NT2/D1 (cell line): ENCODE measurements around the gene WBP2NL.

ENCODE experiments used
- DNase-seq: peaks from one replicate; pipeline ENCODE4 v3.0.0-alpha.2; 2011; ENCODE audit warnings: low read depth, low spot score
- H3K27me3 ChIP-seq: 2 replicates; pipeline ENCODE4 v1.6.0; 2011; ENCODE audit warnings: mild to moderate bottlenecking; ENCODE audit not compliant: insufficient read length, insufficient read depth
- H3K36me3 ChIP-seq: 2 replicates; pipeline ENCODE4 v1.6.1; 2011; ENCODE audit warnings: mild to moderate bottlenecking, low read length, mixed read lengths; ENCODE audit not compliant: insufficient read depth, insufficient read length
- H3K4me1 ChIP-seq: 2 replicates; pipeline ENCODE4 v1.5.1; 2011; ENCODE audit not compliant: insufficient read depth, insufficient read length
- H3K4me3 ChIP-seq: 2 replicates; pipeline ENCODE4 v1.5.1; 2011; ENCODE audit warnings: low read depth; ENCODE audit not compliant: insufficient read length
- H3K9ac ChIP-seq: 2 replicates; pipeline ENCODE4 v1.6.0; 2011; ENCODE audit warnings: low read depth; ENCODE audit not compliant: insufficient read length
- H3K9me3 ChIP-seq: 2 replicates; pipeline ENCODE4 v1.5.1; 2011; ENCODE audit warnings: mild to moderate bottlenecking, low read length; ENCODE audit not compliant: insufficient read depth
- SUZ12 ChIP-seq: IDR thresholded peaks from 2 replicates; pipeline ENCODE4 v1.6.1; 2011; ENCODE audit not compliant: insufficient read length, insufficient read depth; ENCODE audit errors: extremely low read depth
- YY1 ChIP-seq: IDR thresholded peaks from 2 replicates; pipeline ENCODE4 v1.6.1; 2011; ENCODE audit not compliant: insufficient read length, insufficient read depth
- ZNF274 ChIP-seq: IDR thresholded peaks from 2 replicates; pipeline ENCODE4 v1.6.1; 2011; ENCODE audit warnings: mild to moderate bottlenecking, low read depth, low read length

Gene WBP2NL

DNA sequence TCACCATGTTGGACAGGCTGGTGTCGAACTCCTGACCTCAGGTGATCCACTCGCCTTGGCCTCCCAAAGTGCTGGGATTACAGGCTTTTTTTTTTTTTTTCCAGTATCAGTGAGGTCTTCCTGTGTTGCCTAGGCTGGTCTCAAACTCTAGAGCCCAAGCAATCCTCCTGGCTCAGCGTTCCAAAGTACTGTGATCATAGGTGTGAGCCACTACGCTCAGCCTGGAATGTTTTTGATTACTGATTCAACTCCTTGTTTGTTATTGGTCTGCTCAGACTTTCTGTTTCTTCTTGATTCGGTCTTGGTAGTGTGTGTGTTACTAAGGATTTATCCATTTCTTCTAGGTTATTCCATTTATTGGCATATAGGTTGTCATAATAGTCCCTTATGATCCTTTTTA is 40.7 kb downstream of the WBP2NL start:
- no peak for DNase-seq
- Histone ChIP-seq H3K4me3 (no peak overlapping the region), H3K4me1 (no peaks in the 10 kb centered on the region), H3K9me3 (peaks cover 22% of the 10 kb centered on the region), H3K36me3 (no peaks in the 10 kb centered on the region), H3K9ac (no peak overlapping the region), H3K27me3 (no peaks in the 10 kb centered on the region)
- no peak for TF ChIP-seq SUZ12
- TF ChIP-seq YY1, result no peak

DNA sequence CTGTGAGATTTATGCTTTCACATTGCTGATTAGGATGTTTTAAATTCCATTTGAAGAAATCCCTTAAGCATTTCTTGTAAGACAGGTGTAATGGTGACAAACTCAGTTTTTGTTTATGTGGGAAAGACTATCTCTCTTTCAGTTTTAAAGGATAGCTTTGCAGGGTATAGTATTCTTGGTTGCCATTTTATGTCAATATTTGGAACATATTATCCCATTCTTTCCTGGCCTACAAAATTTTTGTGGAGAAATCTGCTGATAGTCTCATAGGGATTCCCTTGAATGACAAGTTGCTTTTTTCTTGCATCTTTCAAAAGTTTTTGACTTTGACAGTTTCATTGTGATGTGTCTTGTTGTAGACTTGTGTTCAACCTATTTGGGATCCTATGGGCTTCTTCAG is 43.2 kb downstream of the WBP2NL start:
- DNase-seq, result no peak
- Histone ChIP-seq H3K36me3 (no peaks in the 10 kb centered on the region), H3K4me1 (no peaks in the 10 kb centered on the region), H3K27me3 (no peaks in the 10 kb centered on the region), H3K4me3 (no peak overlapping the region), H3K9ac (no peak overlapping the region), H3K9me3 (peaks cover 18% of the 10 kb centered on the region)
- TF ChIP-seq YY1, result no peak
- TF ChIP-seq ZNF274, result no peak
- TF ChIP-seq SUZ12, result no peak

DNA sequence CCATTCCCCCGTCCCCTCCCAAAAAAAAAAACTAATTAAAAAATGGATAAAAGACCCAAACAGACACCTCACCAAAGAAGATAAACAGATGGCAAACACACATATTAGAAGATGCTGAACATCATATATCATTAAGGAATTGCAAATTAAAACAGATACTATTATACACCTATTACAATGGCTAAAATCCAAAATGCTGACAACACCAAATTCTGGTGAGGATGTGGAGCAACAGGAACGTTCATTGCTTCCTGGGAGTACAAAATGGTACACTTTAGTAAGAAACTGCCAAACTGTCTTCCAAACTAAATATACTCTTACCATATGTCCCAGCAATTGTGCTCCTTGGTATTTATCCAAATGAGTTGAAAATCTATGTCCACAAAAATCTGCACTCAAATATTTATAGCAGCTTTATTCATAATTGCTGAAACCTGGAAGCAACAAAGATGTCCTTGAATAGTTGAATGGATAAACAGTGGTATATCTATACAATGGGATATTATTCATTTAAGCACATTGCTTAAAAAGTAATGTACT is 52.1 kb downstream of the WBP2NL start:
- Histone ChIP-seq H3K4me1 (no peaks in the 10 kb centered on the region), H3K4me3 (no peak overlapping the region), H3K36me3 (no peaks in the 10 kb centered on the region), H3K9ac (no peak overlapping the region), H3K9me3 (no peaks in the 10 kb centered on the region), H3K27me3 (no peaks in the 10 kb centered on the region)
- DNase-seq, result no peak
- TF ChIP-seq SUZ12, result no peak
- no peak for TF ChIP-seq ZNF274
- no peak for TF ChIP-seq YY1

DNA sequence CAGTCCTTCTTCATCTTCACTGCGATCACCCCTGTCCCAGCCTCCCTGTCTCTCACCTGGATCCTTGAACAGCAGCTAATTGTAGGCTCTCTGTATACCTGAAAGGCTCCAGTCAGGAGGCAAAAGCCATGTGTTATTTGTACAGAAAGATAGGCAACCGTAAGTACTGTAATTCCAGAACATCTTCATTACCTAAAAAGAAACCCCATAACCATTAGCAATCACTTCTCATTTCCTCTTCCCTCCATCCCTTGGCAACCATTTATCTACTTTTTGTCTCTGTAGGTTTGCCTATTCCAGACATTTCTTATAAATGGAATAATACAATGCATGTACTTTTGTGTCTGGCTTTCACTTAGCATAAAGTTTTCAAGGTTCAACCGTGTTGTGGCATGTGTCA is 54.2 kb downstream of the WBP2NL start:
- H3K4me3 ChIP-seq, result no peak overlapping the region
- H3K27me3 ChIP-seq, result no peaks in the 10 kb centered on the region
- peaks cover 10% of the 10 kb centered on the region; the same call in 1 of the 2 replicates for H3K9me3 ChIP-seq
- H3K4me1 ChIP-seq, result no peaks in the 10 kb centered on the region
- H3K9ac ChIP-seq, result no peak overlapping the region
- no peak for DNase-seq
- no peak for TF ChIP-seq YY1
- no peak for TF ChIP-seq SUZ12
- no peak for TF ChIP-seq ZNF274
- H3K36me3 ChIP-seq, result no peaks in the 10 kb centered on the region

DNA sequence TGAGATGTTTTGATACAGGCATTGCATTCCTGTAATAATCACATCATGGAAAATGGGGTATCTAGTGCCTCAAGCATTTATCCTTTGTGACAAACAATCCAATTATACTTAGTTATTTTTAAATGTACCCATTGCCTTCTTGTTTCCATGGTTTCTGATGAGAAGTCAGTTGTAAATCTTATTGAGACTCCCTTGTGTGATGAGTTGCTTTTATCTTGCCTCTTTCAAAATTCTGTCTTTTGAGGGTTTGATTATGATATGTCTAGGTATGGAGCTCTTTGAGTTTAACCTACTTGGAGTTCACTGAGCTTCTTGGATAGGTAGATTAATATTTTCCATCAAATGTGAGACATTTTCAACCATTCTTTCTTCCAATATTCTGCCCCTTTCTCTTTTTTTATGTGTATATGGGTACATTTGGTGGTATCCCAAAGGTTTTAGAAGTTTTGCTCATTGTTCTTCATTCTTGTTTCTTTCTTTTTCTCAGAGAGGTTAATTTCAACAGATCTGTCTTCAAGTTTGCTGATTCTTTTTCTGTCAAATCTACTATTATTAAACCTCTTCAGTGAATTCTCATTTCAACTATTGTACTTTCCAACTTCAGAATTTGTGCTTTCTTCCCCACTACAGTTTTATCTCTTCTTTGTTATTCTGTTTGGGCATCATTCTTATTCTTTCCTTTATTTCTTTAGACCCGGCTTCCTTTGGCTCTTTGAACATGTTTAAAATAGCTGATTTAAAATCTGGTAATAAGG is 58.3 kb downstream of the WBP2NL start:
- Histone ChIP-seq H3K9me3 (peaks cover 16% of the 10 kb centered on the region; the same call in 1 of the 2 replicates), H3K4me3 (no peak overlapping the region), H3K4me1 (no peaks in the 10 kb centered on the region), H3K36me3 (peaks cover 32% of the 10 kb centered on the region), H3K27me3 (no peaks in the 10 kb centered on the region), H3K9ac (no peak overlapping the region)
- DNase-seq, result no peak
- no peak for TF ChIP-seq YY1
- no peak for TF ChIP-seq ZNF274
- no peak for TF ChIP-seq SUZ12

DNA sequence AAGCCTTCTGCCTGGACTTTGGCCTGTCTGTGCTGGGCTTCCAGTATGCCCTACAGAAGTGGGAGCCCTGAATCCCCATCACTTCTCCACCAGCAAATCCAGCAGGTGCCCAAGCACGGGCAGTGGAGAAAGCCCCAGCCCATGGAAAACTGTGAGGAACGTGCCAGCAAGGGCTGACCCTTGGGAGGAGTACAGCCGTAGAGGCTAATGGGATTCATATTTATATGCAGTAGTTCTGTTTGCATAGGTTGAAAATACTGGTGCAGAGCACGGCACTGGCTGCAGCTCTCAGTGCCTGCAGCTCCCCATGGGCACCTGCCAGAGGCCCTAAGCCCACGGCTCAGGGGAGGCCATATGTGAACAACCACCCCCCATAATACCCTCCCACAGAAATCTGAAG is 61.9 kb downstream of the WBP2NL start:
- Histone ChIP-seq H3K36me3 (peaks cover 33% of the 10 kb centered on the region), H3K4me1 (peaks cover 3% of the 10 kb centered on the region), H3K9me3 (peaks cover 16% of the 10 kb centered on the region; the same call in 1 of the 2 replicates), H3K27me3 (no peaks in the 10 kb centered on the region), H3K9ac (no peak overlapping the region), H3K4me3 (no peak overlapping the region)
- TF ChIP-seq ZNF274 (no peak), SUZ12 (no peak), YY1 (no peak)
- DNase-seq, result no peak

- no peak overlapping the region for H3K9ac ChIP-seq
- H3K27me3 ChIP-seq, result no peaks in the 10 kb centered on the region
- H3K9me3 ChIP-seq, result peaks cover 16% of the 10 kb centered on the region; the same call in 1 of the 2 replicates
- no peak for DNase-seq
- no peak for TF ChIP-seq SUZ12
- TF ChIP-seq ZNF274, result no peak
- TF ChIP-seq YY1, result no peak
- H3K4me3 ChIP-seq, result no peak overlapping the region
- H3K36me3 ChIP-seq, result peaks cover 39% of the 10 kb centered on the region
- peaks cover 8% of the 10 kb centered on the region for H3K4me1 ChIP-seq
These were observed 62.5 kb downstream of the WBP2NL start for GRCh38 chr22:42061041-42061440.
